ENCODE measurements around the gene NXF1.

NXF1 gene

GRCh38 chr11:62791501-62792201 lies 13.6 kb downstream of the NXF1 start, which contains the start of gene TMEM223 (continued):
- TF ChIP-seq PATZ1 (tag by site-specific recombination; IDR thresholded peaks at IDR 0.05) (peak; percentile 96), ZNF37A (tag by site-specific recombination; IDR thresholded peaks at IDR 0.05) (no peak), ZNF521 (tag by site-specific recombination; IDR thresholded peaks at IDR 0.05) (no peak), ZNF670 (tag by site-specific recombination; IDR thresholded peaks at IDR 0.05; ENCODE audit: low read depth) (no peak), KLF8 (tag by site-specific recombination; IDR thresholded peaks at IDR 0.05) (peak; percentile 82), ZFP37 (tag by site-specific recombination; IDR thresholded peaks at IDR 0.05) (peak; percentile 88), ZBTB48 (tag by site-specific recombination; IDR thresholded peaks at IDR 0.05) (peak; percentile 49; the same call in 1 of the 2 replicates), ZNF518A (tag by site-specific recombination; conservative IDR thresholded peaks at IDR 0.05; ENCODE audit: low read depth) (no peak), ZNF155 (tag by site-specific recombination; IDR thresholded peaks at IDR 0.05) (no peak), ZNF660 (tag by site-specific recombination; IDR thresholded peaks at IDR 0.05) (peak; percentile 13; the same call in 1 of the 2 replicates), ZNF2 (tag by site-specific recombination; IDR thresholded peaks at IDR 0.05) (peak; percentile 66; the same call in 1 of the 2 replicates), ZNF354C (tag by site-specific recombination; IDR thresholded peaks at IDR 0.05; ENCODE audit: borderline replicate concordance, low read depth) (no peak), ZBTB10 (tag by site-specific recombination; IDR thresholded peaks at IDR 0.05) (no peak), ZXDB (tag by site-specific recombination; IDR thresholded peaks at IDR 0.05) (peak; percentile 99), OVOL3 (tag by site-specific recombination; IDR thresholded peaks at IDR 0.05) (no peak), GLIS1 (tag by site-specific recombination; IDR thresholded peaks at IDR 0.05) (peak; percentile 58), ZEB2 (tag by site-specific recombination; IDR thresholded peaks at IDR 0.05) (peak; percentile 71; the same call in 1 of the 2 replicates), ZNF16 (tag by site-specific recombination; IDR thresholded peaks at IDR 0.05; ENCODE audit: low read depth) (no peak), YY2 (tag by site-specific recombination; IDR thresholded peaks at IDR 0.05) (peak; percentile 86; the same call in 1 of the 2 replicates), ZNF514 (tag by site-specific recombination; IDR thresholded peaks at IDR 0.05) (no peak), ZBTB6 (tag by site-specific recombination; IDR thresholded peaks at IDR 0.05) (no peak), KLF7 (tag by site-specific recombination; IDR thresholded peaks at IDR 0.05; ENCODE audit: borderline replicate concordance) (0 out of 2 replicates have a peak, but pooled peaks have one; percentile 55), ZNF423 (tag by site-specific recombination; IDR thresholded peaks at IDR 0.05) (0 out of 2 replicates have a peak, but pooled peaks have one; percentile 38)

All from HEK293 (cell line).